Astrocyte (in vitro differentiated cells and primary cell): ENCODE results near the gene ZNF718.

Source experiments
- CTCF ChIP-seq: IDR thresholded peaks from 2 replicates; pipeline ENCODE4 v1.5.1; 2011; ENCODE audit warnings: low read depth, mild to moderate bottlenecking, inconsistent platforms, low read length, moderate library complexity; ENCODE audit not compliant: insufficient read depth
- EZH2 ChIP-seq: IDR thresholded peaks from 2 replicates; pipeline ENCODE4 v1.6.1; 2012; ENCODE audit warnings: mild to moderate bottlenecking, low read length, inconsistent platforms; ENCODE audit not compliant: insufficient read depth

- TF ChIP-seq EZH2: no peak
- TF ChIP-seq CTCF: no peak
Observed at GRCh38 chr4:114149-114548, 10.2 kb upstream of the ZNF718 start.
